MM.1S (cell line): ENCODE measurements around the gene EFHC2.

Experiments
- CTCF ChIP-seq: fragments of 300-600 bp; sonication (generic); IDR thresholded peaks from 2 replicates; pipeline ENCODE4 v1.5.1; 2016; ENCODE audit warnings: antibody characterized with exemption, low read length, mixed read lengths
- EZH2 ChIP-seq: fragments of 300-600 bp; sonication (generic); optimal IDR thresholded peaks from 2 replicates; pipeline ENCODE3; 2017; ENCODE audit warnings: low read depth, mild to moderate bottlenecking, antibody characterized with exemption, low read length, mixed read lengths
- EZH2phosphoT487 ChIP-seq: fragments of 300-600 bp; sonication (generic); IDR thresholded peaks from 2 replicates; pipeline ENCODE4 v1.6.1; 2018; ENCODE audit warnings: antibody characterized with exemption, low read length

GRCh38 chrX:44167116-44167515, 176.4 kb downstream of the EFHC2 start:
- TF ChIP-seq CTCF (no peak), EZH2 (no peak), EZH2phosphoT487 (no peak)
